ENCODE data around the gene IGSF23.

DNA sequence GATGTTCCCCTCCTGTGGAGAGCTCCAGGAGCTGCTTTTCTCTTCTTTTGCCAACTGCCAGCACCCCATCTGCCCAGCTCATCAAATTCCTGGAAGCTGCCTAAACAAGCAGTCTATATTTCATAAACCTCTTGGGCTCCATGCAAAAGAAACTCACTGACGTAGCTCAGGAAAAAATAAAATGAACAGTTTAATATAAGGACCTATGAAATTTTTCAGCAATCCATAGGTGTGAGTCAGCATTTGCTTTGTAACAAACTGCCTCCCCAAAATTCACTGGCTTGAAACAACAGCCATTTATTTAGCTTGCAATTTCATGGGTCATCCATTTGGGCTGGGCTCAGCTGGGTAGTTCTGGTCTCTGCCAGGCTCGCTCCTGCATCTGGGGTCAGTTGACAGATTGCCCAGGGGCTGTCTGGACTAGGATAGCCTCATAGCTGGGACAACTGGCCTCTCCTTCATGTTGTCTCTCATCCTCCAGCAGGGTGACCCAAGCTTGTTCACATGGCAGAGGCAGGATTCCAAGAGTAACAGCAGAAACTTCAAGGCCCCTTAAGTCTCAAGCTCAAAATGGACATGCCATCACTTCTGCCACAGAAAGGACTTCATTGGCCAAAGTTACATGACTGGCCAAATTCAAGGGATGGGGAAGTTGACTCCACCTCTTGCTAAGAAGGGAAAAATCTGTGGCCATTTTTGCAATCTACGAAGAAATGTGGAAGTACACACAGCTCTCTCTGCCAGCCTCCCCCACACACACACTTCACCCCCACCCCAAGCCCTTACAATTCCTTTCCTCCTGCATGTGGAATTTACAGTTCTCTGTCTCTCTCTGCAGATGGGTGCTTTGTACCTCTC is 22.4 kb downstream of the IGSF23 start:
- TF ChIP-seq CTCF (conservative IDR thresholded peaks at IDR 0.05), result no peak
- no peak for TF ChIP-seq EZH2 (IDR thresholded peaks at IDR 0.05; ENCODE audit: low read depth)
